NCI-H82 treated with DMSO at 0.1 percent for 48 hours (cell line): ENCODE measurements around the gene MICB.
"Not testable (repeated sequence)": the region's sequence is repeated elsewhere in the genome, so short reads cannot be mapped to it uniquely, and the experiment has no call there.

Experiments
- DNase-seq: peaks from one replicate; lab custom pipeline; 2025; ENCODE audit not compliant: unreplicated experiment; lab: John Stamatoyannopoulos, UW

The MICB gene

GRCh38 chr6:31497531-31498476, at the start of gene MICB:
Gene MICB (plus strand): TSS chr6:31498145. CDS start chr6:31498194, 49 bp downstream.
- peak; percentile 11 for DNase-seq

GRCh38 chr6:31450751-31451150, 47.2 kb upstream of the MICB start:
- no peak for DNase-seq

GRCh38 chr6:31452859-31453258, 45.1 kb upstream of the MICB start:
- no peak for DNase-seq

GRCh38 chr6:31453259-31453658, 44.7 kb upstream of the MICB start:
- no peak for DNase-seq

DNA sequence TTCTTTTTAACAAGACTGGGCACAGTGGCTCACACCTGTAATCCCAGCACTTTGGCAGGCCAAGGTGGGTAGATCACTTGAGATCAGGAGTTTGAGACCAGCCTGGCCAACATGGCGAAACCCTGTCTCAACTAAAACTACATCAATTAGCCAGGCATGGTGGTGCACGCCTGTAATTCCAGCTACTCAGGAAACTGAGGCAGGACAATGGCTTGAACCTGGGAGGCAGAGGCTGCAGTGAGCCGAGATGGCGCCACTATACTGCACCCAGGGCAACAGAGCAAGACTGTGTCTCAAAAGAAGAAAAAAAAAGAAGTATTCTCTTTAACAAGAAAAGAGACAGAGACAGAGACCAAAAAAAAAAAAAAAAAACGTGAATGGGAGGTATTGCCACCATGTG, 38.1 kb upstream of the MICB start:
- not testable (repeated sequence) for DNase-seq

- no peak for DNase-seq
Observed at GRCh38 chr6:31460361-31461025, 37.5 kb upstream of the MICB start.

- DNase-seq, result no peak
Observed at GRCh38 chr6:31462026-31462963, 35.6 kb upstream of the MICB start.

DNA sequence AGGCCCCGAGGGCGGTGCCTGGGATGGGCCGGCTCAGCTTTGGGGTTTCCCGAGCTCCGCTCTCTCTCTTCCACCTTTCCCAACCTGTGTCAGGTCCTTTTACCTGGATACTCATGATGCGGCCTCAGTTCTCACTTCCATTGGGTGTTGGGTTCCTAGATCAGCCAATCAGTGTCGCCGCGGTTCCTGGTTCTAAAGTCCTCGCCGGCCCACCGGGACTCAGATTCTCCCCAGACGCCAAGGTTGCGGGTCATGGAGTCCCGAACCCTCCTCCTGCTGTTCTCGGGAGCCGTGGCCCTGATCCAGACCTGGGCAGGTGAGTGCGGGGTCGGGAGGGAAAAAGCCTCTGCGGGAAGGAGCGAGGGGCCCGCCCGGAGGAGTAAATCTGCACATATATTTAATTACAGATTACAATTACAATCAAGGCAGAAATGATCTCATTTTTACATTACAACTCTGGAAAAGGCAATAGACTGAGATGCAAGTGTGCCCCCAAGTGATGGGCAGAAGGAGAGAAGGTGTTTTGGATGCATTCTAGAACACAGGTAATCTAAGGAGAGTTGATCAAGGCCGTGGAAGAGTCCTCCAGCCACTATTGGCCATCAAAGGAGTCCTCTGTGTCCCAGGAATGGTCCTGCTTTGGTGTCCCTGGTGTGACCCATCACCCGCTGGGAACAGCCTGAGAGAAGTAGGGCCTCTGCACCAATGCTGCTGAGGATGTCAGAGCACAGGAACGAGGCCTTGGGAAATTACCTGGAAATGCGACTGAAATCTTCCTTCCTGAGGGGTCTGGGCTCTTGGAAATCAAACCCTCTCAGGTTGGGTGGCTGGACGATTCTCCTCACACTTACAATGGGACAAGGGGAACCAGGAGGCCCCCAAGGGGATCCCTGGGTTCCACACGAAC, 34.7 kb upstream of the MICB start:
- DNase-seq, result peak; percentile 51

GRCh38 chr6:31464252-31465184, 33.4 kb upstream of the MICB start:
- DNase-seq, result no peak

- DNase-seq, result no peak
Observed at GRCh38 chr6:31465185-31465536, 32.8 kb upstream of the MICB start.

DNA sequence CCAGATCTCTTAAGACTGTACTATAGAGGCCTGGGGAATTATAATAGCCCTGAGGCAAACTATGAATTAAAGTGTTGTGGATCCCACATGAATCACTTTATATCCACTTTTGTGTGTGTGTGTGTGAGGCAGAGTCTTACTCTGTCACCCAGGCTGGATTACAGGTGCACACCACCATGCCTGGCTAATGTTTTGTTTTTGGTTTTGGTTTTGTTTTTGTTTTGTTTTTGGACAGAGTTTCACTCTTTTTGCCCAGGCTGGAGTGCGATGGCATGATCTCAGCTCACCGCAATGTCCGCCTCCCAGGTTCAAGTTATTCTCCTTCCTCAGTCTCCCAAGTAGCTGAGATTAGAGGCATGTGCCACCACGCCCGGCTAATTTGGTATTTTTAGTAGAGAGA, 32.2 kb upstream of the MICB start:
- DNase-seq, result no peak

DNA sequence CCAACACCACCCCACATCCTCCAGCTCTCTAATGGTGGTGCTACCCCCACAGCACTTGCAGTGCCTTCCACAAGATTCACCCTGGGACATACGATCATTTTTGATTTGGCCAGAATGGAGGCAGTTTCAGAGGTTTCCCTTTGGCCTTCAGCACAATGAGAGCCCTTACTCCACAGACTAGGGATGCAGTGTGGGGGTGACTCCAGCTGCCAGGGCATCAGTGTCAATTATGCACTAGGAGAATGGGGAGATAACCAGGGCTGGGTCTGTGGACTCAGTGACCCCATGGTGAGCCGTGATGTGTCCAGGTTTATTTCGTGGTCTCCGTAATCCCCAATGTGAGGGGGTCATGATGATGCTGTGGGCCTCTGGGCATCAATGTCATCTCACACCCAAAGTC, 31.5 kb upstream of the MICB start:
- no peak for DNase-seq

GRCh38 chr6:31467151-31467550, 30.8 kb upstream of the MICB start:
- no peak for DNase-seq

DNA sequence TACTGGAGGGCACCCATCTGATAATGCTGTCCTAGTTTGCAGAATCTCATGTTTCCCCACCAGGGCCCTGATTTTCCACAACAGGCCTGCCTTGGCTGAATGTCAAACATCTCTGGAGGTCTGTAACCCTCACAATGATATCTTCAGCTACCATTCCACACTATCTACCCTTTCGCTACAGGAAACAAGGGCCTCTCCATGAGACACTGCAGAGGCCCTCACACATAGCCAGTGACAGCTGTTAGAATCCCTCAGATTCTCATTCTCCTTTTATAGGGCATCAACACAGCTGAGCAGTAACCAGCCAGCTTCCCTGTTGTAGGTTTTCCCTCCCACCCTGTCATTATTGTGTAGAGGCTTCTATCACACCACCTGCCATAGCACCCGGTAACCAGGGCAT, 29.6 kb upstream of the MICB start:
- DNase-seq, result no peak

DNA sequence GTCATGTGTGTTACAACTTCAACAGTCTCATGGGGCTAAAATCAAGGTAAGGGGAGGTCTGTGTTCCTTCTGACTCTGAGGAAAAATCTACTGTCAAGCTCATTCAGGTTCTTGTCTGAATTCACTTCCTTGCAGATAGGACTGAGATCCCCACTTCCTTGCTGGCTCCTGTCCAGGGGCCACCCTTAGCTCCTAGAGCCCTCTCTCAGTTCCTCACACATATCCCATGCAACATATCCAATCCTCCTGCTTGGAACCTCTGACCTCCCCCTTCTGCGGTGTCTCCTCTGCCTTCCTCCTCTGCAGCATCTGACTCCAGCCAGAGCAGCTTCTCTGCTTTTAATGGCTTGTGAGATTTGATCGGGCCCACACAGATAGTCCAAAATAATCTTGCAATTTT, 27.1 kb upstream of the MICB start:
- no peak for DNase-seq

DNA sequence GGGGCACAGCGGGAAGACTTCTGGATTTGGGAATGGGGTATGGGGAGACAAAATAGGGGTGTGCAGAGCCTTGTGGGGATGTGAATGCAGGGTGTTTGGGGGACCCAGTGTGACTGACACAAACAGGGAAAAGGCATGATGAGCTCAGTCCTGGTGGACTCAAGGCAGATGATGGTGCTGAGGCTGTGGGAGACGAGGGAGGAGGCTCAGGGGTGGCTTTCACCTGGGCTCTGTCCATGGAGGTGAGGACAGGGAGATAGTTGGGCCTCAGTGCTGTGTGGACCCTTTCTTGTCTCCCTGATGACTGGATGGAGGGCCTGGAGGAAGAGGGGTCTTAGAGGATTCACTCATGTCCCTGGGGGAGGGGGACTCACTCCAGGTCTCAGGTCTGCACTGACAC, 26.2 kb upstream of the MICB start:
- DNase-seq, result no peak

GRCh38 chr6:31472259-31472658, 25.7 kb upstream of the MICB start:
- DNase-seq, result no peak

- no peak for DNase-seq
Observed at GRCh38 chr6:31473244-31473643, 24.7 kb upstream of the MICB start.
